A549 (cell line): ENCODE measurements around the gene CSDE1.

Experiments
- CEBPB ChIP-seq, 2 experiments: fragments of >200 bp in 1 of 2; sonication (Bioruptor Twin) in 1 of 2; formaldehyde crosslinking in 1 of 2; IDR thresholded peaks; 2 replicates each; pipeline ENCODE4 v1.6.1; 2012 to 2016
- E2F6 ChIP-seq: IDR thresholded peaks from 2 replicates; pipeline ENCODE4 v1.6.1; 2012; ENCODE audit warnings: low read depth, borderline replicate concordance
- EP300 ChIP-seq, 2 experiments: fragments of >200 bp; sonication (Bioruptor Twin); formaldehyde crosslinking; IDR thresholded peaks; 2 replicates in 1 of 2; 3 replicates in 1 of 2; pipeline ENCODE4 v1.6.1; 2016 to 2017
- HDAC2 ChIP-seq: fragments of 200-600 bp; sonication (generic); IDR thresholded peaks from 2 replicates; pipeline ENCODE4 v1.6.1; 2016
- JUNB ChIP-seq: fragments of >200 bp; sonication (Bioruptor Twin); formaldehyde crosslinking; IDR thresholded peaks from 2 replicates; pipeline ENCODE4 v1.6.1; 2016
- POLR2A ChIP-seq: IDR thresholded peaks from 2 replicates; pipeline ENCODE4 v1.6.1; 2012; ENCODE audit warnings: mild to moderate bottlenecking, low read length
- REST ChIP-seq: fragments of 200-600 bp; sonication (generic); IDR thresholded peaks from 2 replicates; pipeline ENCODE4 v1.6.1; 2016; ENCODE audit warnings: antibody characterized with exemption, mild to moderate bottlenecking, moderate library complexity
- SREBF2 ChIP-seq: fragments of 450-650 bp; IDR thresholded peaks from 2 replicates; pipeline ENCODE4 v1.6.1; 2014; ENCODE audit warnings: mild to moderate bottlenecking, moderate library complexity
- ZFP36 ChIP-seq: fragments of 450-650 bp; IDR thresholded peaks from 2 replicates; pipeline ENCODE4 v1.6.1; 2014; ENCODE audit warnings: borderline replicate concordance; ENCODE audit not compliant: partially characterized antibody
- TF ChIP-seq, protein P1 (sequence below): fragments of >200 bp; sonication (Bioruptor Twin); formaldehyde crosslinking; IDR thresholded peaks from 3 replicates; pipeline ENCODE4 v1.5.1; 2016
- TF ChIP-seq, protein P2 (sequence below): fragments of 150-350 bp; IDR thresholded peaks from 2 replicates; pipeline ENCODE4 v1.6.1; 2014; ENCODE audit warnings: low read depth, mild to moderate bottlenecking, low read length

- TF ChIP-seq POLR2A (no peak), EP300 (IDR thresholded peaks at IDR 0.05) (no peak), JUNB (no peak), REST (no peak), CEBPB (IDR thresholded peaks at IDR 0.05) (no peak), SREBF2 (no peak), HDAC2 (no peak), ZFP36 (no peak), E2F6 (no peak)
- TF ChIP-seq, protein P1, sequence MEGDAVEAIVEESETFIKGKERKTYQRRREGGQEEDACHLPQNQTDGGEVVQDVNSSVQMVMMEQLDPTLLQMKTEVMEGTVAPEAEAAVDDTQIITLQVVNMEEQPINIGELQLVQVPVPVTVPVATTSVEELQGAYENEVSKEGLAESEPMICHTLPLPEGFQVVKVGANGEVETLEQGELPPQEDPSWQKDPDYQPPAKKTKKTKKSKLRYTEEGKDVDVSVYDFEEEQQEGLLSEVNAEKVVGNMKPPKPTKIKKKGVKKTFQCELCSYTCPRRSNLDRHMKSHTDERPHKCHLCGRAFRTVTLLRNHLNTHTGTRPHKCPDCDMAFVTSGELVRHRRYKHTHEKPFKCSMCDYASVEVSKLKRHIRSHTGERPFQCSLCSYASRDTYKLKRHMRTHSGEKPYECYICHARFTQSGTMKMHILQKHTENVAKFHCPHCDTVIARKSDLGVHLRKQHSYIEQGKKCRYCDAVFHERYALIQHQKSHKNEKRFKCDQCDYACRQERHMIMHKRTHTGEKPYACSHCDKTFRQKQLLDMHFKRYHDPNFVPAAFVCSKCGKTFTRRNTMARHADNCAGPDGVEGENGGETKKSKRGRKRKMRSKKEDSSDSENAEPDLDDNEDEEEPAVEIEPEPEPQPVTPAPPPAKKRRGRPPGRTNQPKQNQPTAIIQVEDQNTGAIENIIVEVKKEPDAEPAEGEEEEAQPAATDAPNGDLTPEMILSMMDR, result no peak
- TF ChIP-seq, protein P2, sequence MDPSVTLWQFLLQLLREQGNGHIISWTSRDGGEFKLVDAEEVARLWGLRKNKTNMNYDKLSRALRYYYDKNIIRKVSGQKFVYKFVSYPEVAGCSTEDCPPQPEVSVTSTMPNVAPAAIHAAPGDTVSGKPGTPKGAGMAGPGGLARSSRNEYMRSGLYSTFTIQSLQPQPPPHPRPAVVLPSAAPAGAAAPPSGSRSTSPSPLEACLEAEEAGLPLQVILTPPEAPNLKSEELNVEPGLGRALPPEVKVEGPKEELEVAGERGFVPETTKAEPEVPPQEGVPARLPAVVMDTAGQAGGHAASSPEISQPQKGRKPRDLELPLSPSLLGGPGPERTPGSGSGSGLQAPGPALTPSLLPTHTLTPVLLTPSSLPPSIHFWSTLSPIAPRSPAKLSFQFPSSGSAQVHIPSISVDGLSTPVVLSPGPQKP, result no peak
Measured at GRCh38 chr1:114701931-114702330, 55.9 kb downstream of the CSDE1 start.
